K562 (cell line): ENCODE data around the gene VAC14. TPM values are rescaled to one million over a fixed set of nuclear protein-coding genes. Genes with fewer than 3 reads are reported as not detected.

Source experiments
- CBX3 ChIP-seq, 2 experiments: IDR thresholded peaks; 1 replicate in 1 of 2; 2 replicates in 1 of 2; pipeline ENCODE4 v1.6.1; 2012; ENCODE audit warnings: inconsistent platforms in 2 of 2, low read length in 2 of 2, borderline replicate concordance in 1 of 2, control low read depth in 1 of 2
- CREBBP ChIP-seq: IDR thresholded peaks from one replicate; pipeline ENCODE4 v1.6.1; 2012; ENCODE audit warnings: low read depth, mild to moderate bottlenecking, control low read depth, inconsistent platforms, low read length
- CXXC5 ChIP-seq: fragments of 250-450 bp; sonication (Bioruptor Pico); IDR thresholded peaks from 2 replicates; pipeline ENCODE4 v1.8.0; 2022; ENCODE audit warnings: inconsistent platforms, mild to moderate bottlenecking, moderate library complexity
- FOXA3 ChIP-seq, 2 experiments: fragments of 450-650 bp in 1 of 2; sonication (generic) in 1 of 2; formaldehyde crosslinking; IDR thresholded peaks in 1 of 2; conservative IDR thresholded peaks in 1 of 2; 2 replicates each; pipeline versions ENCODE4 v1.4.0 to v1.8.0; 2020 to 2022; ENCODE audit warnings: mild to moderate bottlenecking in 2 of 2, missing genetic modification reagents in 1 of 2
- GABPB1 ChIP-seq: sonication (generic); formaldehyde crosslinking; IDR thresholded peaks from 2 replicates; pipeline ENCODE4 v1.8.0; 2022; ENCODE audit warnings: mild to moderate bottlenecking, missing genetic modification reagents
- GABPB2 ChIP-seq: fragments of 250-450 bp; sonication (Bioruptor Pico); conservative IDR thresholded peaks from 2 replicates; pipeline ENCODE4 v1.5.1; 2021; ENCODE audit warnings: mild to moderate bottlenecking
- HDAC1 ChIP-seq, 2 experiments: fragments of 450-650 bp; IDR thresholded peaks; 2 replicates each; pipeline ENCODE4 v1.6.1; 2016 to 2017; ENCODE audit warnings: inconsistent platforms in 1 of 2, mild to moderate bottlenecking in 1 of 2, moderate library complexity in 1 of 2
- MLLT1 ChIP-seq, 2 experiments: fragments of 450-650 bp; IDR thresholded peaks; 2 replicates each; pipeline ENCODE4 v1.6.1; 2016
- MXI1 ChIP-seq: IDR thresholded peaks from 2 replicates; pipeline ENCODE4 v1.6.1; 2011; ENCODE audit warnings: low read depth, mild to moderate bottlenecking, improper control_type of control experiment, low read length
- NRF1 ChIP-seq, 2 experiments: fragments of 450-650 bp; IDR thresholded peaks in 1 of 2; conservative IDR thresholded peaks in 1 of 2; 2 replicates each; pipeline ENCODE4 v1.6.1; 2014; ENCODE audit warnings: mild to moderate bottlenecking in 2 of 2
- OTX1 ChIP-seq: fragments of 450-650 bp; formaldehyde crosslinking; IDR thresholded peaks from 2 replicates; pipeline ENCODE4 v1.4.0; 2022; ENCODE audit warnings: mild to moderate bottlenecking
- PML ChIP-seq: IDR thresholded peaks from 2 replicates; pipeline ENCODE4 v1.6.1; 2012; ENCODE audit warnings: low read length, inconsistent platforms
- POLR2AphosphoS5 ChIP-seq: IDR thresholded peaks from 2 replicates; pipeline ENCODE4 v1.6.1; 2011; ENCODE audit warnings: mild to moderate bottlenecking, low read depth, low read length, moderate library complexity; ENCODE audit not compliant: control insufficient read depth, insufficient read depth
- TAL1 ChIP-seq: fragments of 450-650 bp; IDR thresholded peaks from 2 replicates; pipeline ENCODE4 v1.6.1; 2016; ENCODE audit warnings: mild to moderate bottlenecking
- TEAD1 ChIP-seq, 2 experiments: fragments of 450-650 bp in 1 of 2; sonication (generic) in 1 of 2; formaldehyde crosslinking; IDR thresholded peaks; 2 replicates each; pipeline versions ENCODE4 v1.4.0 to v1.8.0; 2020 to 2022; ENCODE audit warnings: mild to moderate bottlenecking in 2 of 2, missing genetic modification reagents in 1 of 2
- TRIM24 ChIP-seq, 2 experiments: fragments of 450-650 bp; IDR thresholded peaks; 2 replicates each; pipeline ENCODE4 v1.6.1; 2016
- ZNF707 ChIP-seq: fragments of 250-450 bp; sonication (Bioruptor Pico); conservative IDR thresholded peaks from 2 replicates; pipeline ENCODE4 v1.8.0; 2022; ENCODE audit warnings: inconsistent platforms, mild to moderate bottlenecking, moderate library complexity
- polyA plus RNA-seq, 8 experiments: library from polyadenylated mRNA; depleted of rRNA in 4 of 8; stranded (reverse) in 5 of 8; unstranded in 3 of 8; fragments of >200 nt; fragmentation: Nextera tagmentation in 2 of 8; fragmentation: Illumina TruSeq in 1 of 8; extraction: Ambion mirVana in 2 of 8; extraction: Trizol in 1 of 8; gene quantifications; 2 replicates each; pipeline versions ENCODE4 v1.2.1 to v1.2.3, GENCODE V29; 2011 to 2014; ENCODE audit warnings: inconsistent platforms in 1 of 8, missing spikeins in 1 of 8
- total RNA-seq, 7 experiments: library from RNA; depleted of rRNA in 6 of 7; stranded (reverse); fragments of >200 nt in 6 of 7; fragmentation: Illumina TruSeq in 2 of 7; extraction: Trizol in 2 of 7; gene quantifications; 2 replicates each; pipeline versions ENCODE4 v1.2.1 to v1.2.3, GENCODE V29; 2011 to 2021; ENCODE audit warnings: low replicate concordance in 1 of 7
- TF ChIP-seq, protein P1 (sequence below): fragments of 450-650 bp; IDR thresholded peaks from 2 replicates; pipeline ENCODE4 v1.6.1; 2016; ENCODE audit warnings: missing biosample characterization, missing genetic modification characterization
- TF ChIP-seq, protein P2 (sequence below): IDR thresholded peaks from 2 replicates; pipeline ENCODE4 v1.6.1; 2011; ENCODE audit warnings: borderline replicate concordance, low read depth, mild to moderate bottlenecking, moderate library complexity, low read length; ENCODE audit not compliant: insufficient read depth, poor library complexity, severe bottlenecking
- TF ChIP-seq, protein P3 (sequence below), 3 experiments: IDR thresholded peaks in 2 of 3; conservative IDR thresholded peaks in 1 of 3; 2 replicates each; pipeline ENCODE4 v1.5.1; 2011 to 2012; ENCODE audit warnings: low read length in 3 of 3, mild to moderate bottlenecking in 3 of 3, control low read depth in 2 of 3, improper control_type of control experiment in 1 of 3, inconsistent platforms in 1 of 3, low read depth in 1 of 3, mixed read lengths in 1 of 3, moderate library complexity in 1 of 3; ENCODE audit not compliant: insufficient read depth in 2 of 3

Gene VAC14
- total and polyA plus RNA-seq, 9 of the 15 experiments (the other 6 are each of a cell fraction or from before 2014, with no cell fraction given), result 1.3 to 41.6 (median 26.6) TPM

DNA sequence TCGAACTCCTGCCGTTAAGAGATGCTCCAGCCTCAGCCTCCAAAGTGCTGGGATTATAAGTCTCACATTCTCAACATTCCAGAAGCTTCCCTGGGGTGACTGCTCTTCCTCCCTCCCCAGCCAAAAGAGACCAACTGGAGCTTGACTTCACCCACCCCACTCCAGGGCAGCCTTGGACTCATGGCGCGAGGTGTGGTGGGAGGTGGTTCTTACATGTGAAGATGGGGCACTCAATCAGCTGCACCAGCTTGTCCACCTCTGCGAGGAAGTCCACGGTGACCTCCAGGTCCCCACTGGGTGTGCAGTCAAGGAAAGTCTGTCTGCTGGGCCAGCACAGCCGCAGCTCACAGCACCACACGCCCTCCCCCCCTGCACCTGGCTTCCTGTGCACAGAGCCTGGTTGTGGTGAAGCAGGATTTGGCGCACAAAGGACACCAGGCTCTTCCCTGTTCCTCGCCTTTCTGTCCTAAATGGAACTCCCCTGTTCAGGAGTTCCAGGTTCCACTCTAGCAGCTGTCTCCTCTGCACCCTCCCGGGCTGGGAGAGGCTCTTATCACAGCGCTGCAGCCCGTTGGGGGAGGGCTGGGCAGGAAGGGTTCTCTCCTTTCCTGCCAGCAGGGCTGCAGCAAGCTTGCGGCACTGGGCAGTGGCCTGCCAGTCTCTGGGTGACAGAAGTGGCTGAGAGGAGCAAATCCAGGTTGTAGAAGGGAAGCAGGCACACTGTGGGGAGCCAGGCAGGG lies 105.5 kb downstream of the VAC14 start (continued):
- TF ChIP-seq OTX1 (CRISPR knock-in tag), result 0 out of 2 replicates have a peak, but pooled peaks have one; percentile 63
- TF ChIP-seq PML, result peak; percentile 88
- TF ChIP-seq GABPB1 (CRISPR knock-in tag), result peak; percentile 43; the same call in 1 of the 2 replicates
- peak; percentile 93 for TF ChIP-seq TAL1
- TF ChIP-seq, protein P1, sequence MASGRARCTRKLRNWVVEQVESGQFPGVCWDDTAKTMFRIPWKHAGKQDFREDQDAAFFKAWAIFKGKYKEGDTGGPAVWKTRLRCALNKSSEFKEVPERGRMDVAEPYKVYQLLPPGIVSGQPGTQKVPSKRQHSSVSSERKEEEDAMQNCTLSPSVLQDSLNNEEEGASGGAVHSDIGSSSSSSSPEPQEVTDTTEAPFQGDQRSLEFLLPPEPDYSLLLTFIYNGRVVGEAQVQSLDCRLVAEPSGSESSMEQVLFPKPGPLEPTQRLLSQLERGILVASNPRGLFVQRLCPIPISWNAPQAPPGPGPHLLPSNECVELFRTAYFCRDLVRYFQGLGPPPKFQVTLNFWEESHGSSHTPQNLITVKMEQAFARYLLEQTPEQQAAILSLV (tag), result no peak
- TF ChIP-seq TEAD1 (CRISPR knock-in tag; IDR thresholded peaks at IDR 0.05), result peak; percentile 21 to 78; a peak in 1 of 4 replicates
- TF ChIP-seq MXI1, result peak; percentile 20; the same call in 1 of the 2 replicates
- TF ChIP-seq ZNF707 (CRISPR knock-in tag), result no peak
- 0 out of 4 replicates have a peak, but pooled peaks of 1 of the 2 experiments have one; percentile 57 for TF ChIP-seq FOXA3 (CRISPR knock-in tag; conservative IDR thresholded peaks at IDR 0.05 in 1 of 2, IDR thresholded peaks at IDR 0.05 in 1 of 2)
- TF ChIP-seq CXXC5 (CRISPR knock-in tag), result peak; percentile 64
- TF ChIP-seq POLR2AphosphoS5, result peak; percentile 94
- TF ChIP-seq, protein P2, sequence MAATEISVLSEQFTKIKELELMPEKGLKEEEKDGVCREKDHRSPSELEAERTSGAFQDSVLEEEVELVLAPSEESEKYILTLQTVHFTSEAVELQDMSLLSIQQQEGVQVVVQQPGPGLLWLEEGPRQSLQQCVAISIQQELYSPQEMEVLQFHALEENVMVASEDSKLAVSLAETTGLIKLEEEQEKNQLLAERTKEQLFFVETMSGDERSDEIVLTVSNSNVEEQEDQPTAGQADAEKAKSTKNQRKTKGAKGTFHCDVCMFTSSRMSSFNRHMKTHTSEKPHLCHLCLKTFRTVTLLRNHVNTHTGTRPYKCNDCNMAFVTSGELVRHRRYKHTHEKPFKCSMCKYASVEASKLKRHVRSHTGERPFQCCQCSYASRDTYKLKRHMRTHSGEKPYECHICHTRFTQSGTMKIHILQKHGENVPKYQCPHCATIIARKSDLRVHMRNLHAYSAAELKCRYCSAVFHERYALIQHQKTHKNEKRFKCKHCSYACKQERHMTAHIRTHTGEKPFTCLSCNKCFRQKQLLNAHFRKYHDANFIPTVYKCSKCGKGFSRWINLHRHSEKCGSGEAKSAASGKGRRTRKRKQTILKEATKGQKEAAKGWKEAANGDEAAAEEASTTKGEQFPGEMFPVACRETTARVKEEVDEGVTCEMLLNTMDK, result no peak
- TF ChIP-seq CREBBP, result no peak
- peak in 1 of 2 experiments; percentile 79; a peak in 2 of 4 replicates for TF ChIP-seq HDAC1 (IDR thresholded peaks at IDR 0.05)
- no peak for TF ChIP-seq GABPB2 (CRISPR knock-in tag)
- peak; percentile 45 to 62 for TF ChIP-seq NRF1 (conservative IDR thresholded peaks at IDR 0.05 in 1 of 2, IDR thresholded peaks at IDR 0.05 in 1 of 2)
- peak; percentile 87 to 92 for TF ChIP-seq TRIM24 (IDR thresholded peaks at IDR 0.05)
- TF ChIP-seq CBX3 (IDR thresholded peaks at IDR 0.05; ENCODE audit: borderline replicate concordance in 1 of 2, low read length in 2 of 2), result peak in 1 of 2 experiments; percentile 84; a peak in 1 of 3 replicates
- TF ChIP-seq, protein P3, sequence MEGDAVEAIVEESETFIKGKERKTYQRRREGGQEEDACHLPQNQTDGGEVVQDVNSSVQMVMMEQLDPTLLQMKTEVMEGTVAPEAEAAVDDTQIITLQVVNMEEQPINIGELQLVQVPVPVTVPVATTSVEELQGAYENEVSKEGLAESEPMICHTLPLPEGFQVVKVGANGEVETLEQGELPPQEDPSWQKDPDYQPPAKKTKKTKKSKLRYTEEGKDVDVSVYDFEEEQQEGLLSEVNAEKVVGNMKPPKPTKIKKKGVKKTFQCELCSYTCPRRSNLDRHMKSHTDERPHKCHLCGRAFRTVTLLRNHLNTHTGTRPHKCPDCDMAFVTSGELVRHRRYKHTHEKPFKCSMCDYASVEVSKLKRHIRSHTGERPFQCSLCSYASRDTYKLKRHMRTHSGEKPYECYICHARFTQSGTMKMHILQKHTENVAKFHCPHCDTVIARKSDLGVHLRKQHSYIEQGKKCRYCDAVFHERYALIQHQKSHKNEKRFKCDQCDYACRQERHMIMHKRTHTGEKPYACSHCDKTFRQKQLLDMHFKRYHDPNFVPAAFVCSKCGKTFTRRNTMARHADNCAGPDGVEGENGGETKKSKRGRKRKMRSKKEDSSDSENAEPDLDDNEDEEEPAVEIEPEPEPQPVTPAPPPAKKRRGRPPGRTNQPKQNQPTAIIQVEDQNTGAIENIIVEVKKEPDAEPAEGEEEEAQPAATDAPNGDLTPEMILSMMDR (IDR thresholded peaks at IDR 0.05 in 2 of 3, conservative IDR thresholded peaks at IDR 0.05 in 1 of 3; ENCODE audit: insufficient read depth in 2 of 3, low read depth in 1 of 3, low read length in 3 of 3), result peak in 2 of 3 experiments; percentile 24 to 26; a peak in 2 of 6 replicates
- TF ChIP-seq MLLT1 (IDR thresholded peaks at IDR 0.05), result no peak
